CD4-positive, alpha-beta T cell treated with Interleukin-6 at 100 ng/mL for 8 hours (primary cell): ENCODE results near the gene ACTN3.
"Not testable (repeated sequence)": the region's sequence is repeated elsewhere in the genome, so short reads cannot be mapped to it uniquely, and the experiment has no call there.

Experiments
- DNase-seq: peaks from one replicate; pipeline ENCODE4 v3.0.0-alpha.2; 2020; ENCODE audit warnings: mixed read lengths, low spot score

Gene ACTN3

GRCh38 chr11:66546368-66546965 is at the start of gene ACTN3:
TSS of gene ACTN3 (plus strand) at chr11:66546903. CDS start at chr11:66546938, 35 bp downstream.
- DNase-seq: no peak

GRCh38 chr11:66497206-66497605 is 49.5 kb upstream of the ACTN3 start:
- no peak for DNase-seq

- DNase-seq: no peak
These were observed 48.2 kb upstream of the ACTN3 start for GRCh38 chr11:66498506-66498905.

- no peak for DNase-seq
These were observed 41.4 kb upstream of the ACTN3 start for GRCh38 chr11:66505276-66505816.

GRCh38 chr11:66509131-66509561 is 37.6 kb upstream of the ACTN3 start:
- no peak for DNase-seq

GRCh38 chr11:66510271-66510989 is 36.3 kb upstream of the ACTN3 start, which contains the start of gene BBS1:
TSS of gene BBS1 (plus strand) at chr11:66510635. CDS start at chr11:66510660, 25 bp downstream.
- DNase-seq: peak; percentile 65

GRCh38 chr11:66510990-66511339 is 35.7 kb upstream of the ACTN3 start:
- DNase-seq: no peak

- no peak for DNase-seq
These were observed 23.1 kb upstream of the ACTN3 start for GRCh38 chr11:66523611-66524010.

GRCh38 chr11:66524304-66525040 is 22.2 kb upstream of the ACTN3 start:
- DNase-seq: no peak

GRCh38 chr11:66529069-66529468 is 17.6 kb upstream of the ACTN3 start:
- no peak for DNase-seq

- DNase-seq: no peak
These were observed 17.0 kb upstream of the ACTN3 start for GRCh38 chr11:66529655-66530054.

GRCh38 chr11:66530927-66531709 is 15.6 kb upstream of the ACTN3 start:
- no peak for DNase-seq

- DNase-seq: no peak
These were observed 14.9 kb upstream of the ACTN3 start for GRCh38 chr11:66531841-66532240.

- no peak for DNase-seq
These were observed 13.9 kb upstream of the ACTN3 start for GRCh38 chr11:66532784-66533183.

GRCh38 chr11:66539170-66539869 is 7.4 kb upstream of the ACTN3 start:
- no peak for DNase-seq

- DNase-seq: no peak
These were observed 6.9 kb upstream of the ACTN3 start for GRCh38 chr11:66539870-66540213.

GRCh38 chr11:66540598-66540997 is 6.1 kb upstream of the ACTN3 start:
- not testable (repeated sequence) for DNase-seq

GRCh38 chr11:66541892-66542291 is 4.8 kb upstream of the ACTN3 start:
- no peak for DNase-seq

- DNase-seq: no peak
These were observed 4.3 kb upstream of the ACTN3 start for GRCh38 chr11:66542362-66542761.

- peak; percentile 74 for DNase-seq
These were observed 3.2 kb upstream of the ACTN3 start for GRCh38 chr11:66543263-66544107.
